GM23338 (cell line): ENCODE results near the gene RBM23. TPM values are rescaled to one million over a fixed set of nuclear protein-coding genes. Genes with fewer than 3 reads are reported as not detected.

ENCODE experiments used
- ATAC-seq: fragments of 200-7000 bp; cut with Tn5 transposase; 3 replicates; pipeline ENCODE4 v1.9.1; 2020
- DNase-seq: peaks from one replicate; pipeline ENCODE4 v3.0.0-alpha.2; 2015; ENCODE audit warnings: low spot score
- H2AFZ ChIP-seq: fragments of 200-600 bp; sonication (generic); 2 replicates; pipeline ENCODE4 v1.8.0; 2016; ENCODE audit warnings: antibody characterized with exemption, mild to moderate bottlenecking, moderate library complexity
- H3F3A ChIP-seq: fragments of 200-600 bp; sonication (generic); replicated peaks from 2 replicates; pipeline ENCODE4 v1.8.0; 2017; ENCODE audit warnings: antibody characterized with exemption, mixed run types, low read depth
- H3K27ac ChIP-seq: fragments of 200-600 bp; sonication (generic); 2 replicates; pipeline ENCODE4 v1.6.1; 2016; ENCODE audit warnings: low read depth
- H3K27me3 ChIP-seq: fragments of 200-600 bp; sonication (generic); 2 replicates; pipeline ENCODE4 v1.8.0; 2016; ENCODE audit warnings: mild to moderate bottlenecking, mixed run types, moderate library complexity; ENCODE audit not compliant: insufficient read depth
- H3K36me3 ChIP-seq: fragments of 200-600 bp; sonication (generic); 2 replicates; pipeline ENCODE4 v1.8.0; 2016; ENCODE audit warnings: mild to moderate bottlenecking; ENCODE audit not compliant: insufficient read depth
- H3K4me1 ChIP-seq: fragments of 200-600 bp; sonication (generic); 2 replicates; pipeline ENCODE4 v1.8.0; 2016; ENCODE audit warnings: mild to moderate bottlenecking, moderate library complexity; ENCODE audit not compliant: insufficient read depth
- H3K4me2 ChIP-seq: fragments of 200-600 bp; sonication (generic); 2 replicates; pipeline ENCODE4 v1.7.1; 2017; ENCODE audit warnings: mixed run types
- H3K4me3 ChIP-seq: fragments of 200-600 bp; sonication (generic); 2 replicates; pipeline ENCODE4 v1.6.1; 2016; ENCODE audit warnings: mixed run types
- H3K79me2 ChIP-seq: fragments of 200-600 bp; sonication (generic); replicated peaks from 2 replicates; pipeline ENCODE4 v1.8.0; 2017; ENCODE audit warnings: mild to moderate bottlenecking; ENCODE audit not compliant: insufficient read depth
- H3K9me2 ChIP-seq: fragments of 200-600 bp; sonication (generic); 2 replicates; pipeline ENCODE4 v1.8.0; 2017; ENCODE audit not compliant: insufficient read depth
- H4K20me1 ChIP-seq: fragments of 200-600 bp; sonication (generic); replicated peaks from 2 replicates; pipeline ENCODE4 v1.8.0; 2017; ENCODE audit warnings: mild to moderate bottlenecking; ENCODE audit not compliant: insufficient read depth
- H3K27ac Mint-ChIP-seq: 2 replicates; pipeline ENCODE4 v1.8.0; 2020; ENCODE audit warnings: inconsistent platforms, mild to moderate bottlenecking, moderate library complexity, mixed read lengths
- H3K27me3 Mint-ChIP-seq: 3 replicates; pipeline ENCODE4 v1.8.0; 2022; ENCODE audit warnings: low read depth, mild to moderate bottlenecking, moderate library complexity, mixed read lengths, inconsistent platforms; ENCODE audit not compliant: insufficient read depth, poor library complexity
- H3K36me3 Mint-ChIP-seq: 3 replicates; pipeline ENCODE4 v1.8.0; 2021; ENCODE audit warnings: low read depth, mild to moderate bottlenecking, inconsistent platforms, moderate library complexity, mixed read lengths
- H3K4me1 Mint-ChIP-seq: 3 replicates; pipeline ENCODE4 v1.8.0; 2020; ENCODE audit warnings: mild to moderate bottlenecking, inconsistent platforms, mixed read lengths
- H3K4me3 Mint-ChIP-seq: 3 replicates; pipeline ENCODE4 v1.8.0; 2021; ENCODE audit warnings: moderate library complexity, mild to moderate bottlenecking, inconsistent platforms, mixed read lengths
- H3K9me3 Mint-ChIP-seq: 3 replicates; pipeline ENCODE4 v1.8.0; 2020; ENCODE audit warnings: moderate library complexity, mild to moderate bottlenecking, inconsistent platforms, mixed read lengths
- ETS1 ChIP-seq: IDR thresholded peaks from 2 replicates; pipeline ENCODE4 v1.6.1; 2016; ENCODE audit warnings: antibody characterized with exemption
- EZH2phosphoT487 ChIP-seq: fragments of 200-600 bp; sonication (generic); IDR thresholded peaks from one replicate; pipeline ENCODE4 v1.8.1; 2018; ENCODE audit warnings: antibody characterized with exemption; ENCODE audit not compliant: unreplicated experiment
- STAT1 ChIP-seq: IDR thresholded peaks from one replicate; pipeline ENCODE4 v1.6.1; 2016; ENCODE audit warnings: antibody characterized with exemption; ENCODE audit not compliant: unreplicated experiment
- ZNF114 ChIP-seq: fragments of 250-450 bp; sonication (Bioruptor Pico); IDR thresholded peaks from 2 replicates; pipeline ENCODE4 v1.5.0; 2020; ENCODE audit warnings: mild to moderate bottlenecking, moderate library complexity
- ZNF331 ChIP-seq: fragments of 250-450 bp; sonication (Bioruptor Pico); IDR thresholded peaks from 2 replicates; pipeline ENCODE4 v1.5.0; 2020; ENCODE audit warnings: low read depth, mild to moderate bottlenecking, moderate library complexity
- polyA plus RNA-seq: library from polyadenylated mRNA; unstranded; fragments of >200 nt; fragmentation: Nextera tagmentation; extraction: Ambion mirVana; gene quantifications from 2 replicates; pipeline ENCODE4 v1.2.1, GENCODE V29; 2016
- total RNA-seq: library from RNA; depleted of rRNA; stranded (reverse); fragments of >200 nt; shearing (Covaris generic); gene quantifications from 2 replicates; pipeline ENCODE4 v1.2.3, GENCODE V29; 2014
- TF ChIP-seq, protein P1 (sequence below): fragments of 250-450 bp; sonication (Bioruptor Pico); IDR thresholded peaks from 2 replicates; pipeline ENCODE4 v1.5.0; 2020; ENCODE audit warnings: mild to moderate bottlenecking, moderate library complexity

The RBM23 gene
- total and polyA plus RNA-seq, 2 experiments from 2014 or later = 14.4 to 52.8 TPM

DNA sequence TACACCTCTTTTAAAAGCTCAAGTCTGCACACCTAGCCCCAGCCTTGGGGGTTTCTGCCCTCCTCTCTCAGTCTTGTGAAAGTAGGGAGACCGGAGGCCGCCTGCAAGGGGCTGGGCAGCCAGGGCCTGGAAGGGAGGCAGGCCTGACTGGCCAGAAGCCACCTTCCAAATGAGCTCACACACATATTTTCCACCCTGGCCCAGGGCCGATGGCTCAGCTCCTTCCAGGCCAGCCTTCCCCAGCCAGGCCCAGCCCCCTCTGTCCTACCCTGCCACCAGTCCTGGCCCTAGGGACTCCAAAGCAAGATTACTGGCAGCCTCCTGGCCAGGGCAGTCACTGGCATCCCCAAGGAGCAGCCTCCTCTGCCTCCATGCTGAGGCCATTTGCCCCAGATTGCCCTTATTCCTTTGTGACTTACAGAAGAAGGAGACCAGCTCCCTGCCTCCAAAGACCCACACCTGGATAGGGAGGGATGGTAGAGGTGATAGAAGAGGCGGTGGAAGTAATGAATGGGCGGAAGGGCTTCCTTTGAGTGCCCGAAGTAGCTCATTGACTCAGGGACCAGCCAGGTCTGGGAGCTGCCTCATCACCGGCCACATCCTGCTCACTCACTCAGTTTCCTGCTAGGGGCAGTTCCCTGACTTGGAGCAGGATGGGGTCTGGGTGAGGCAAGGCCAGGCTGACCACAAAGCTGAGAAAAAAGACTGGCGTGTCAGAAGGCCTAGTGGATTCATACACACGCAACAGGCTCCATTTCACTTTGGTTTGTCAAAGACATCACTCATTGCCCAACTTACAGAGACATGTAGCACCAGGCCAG is 67.8 kb downstream of the RBM23 start (continued):
- TF ChIP-seq, protein P1, sequence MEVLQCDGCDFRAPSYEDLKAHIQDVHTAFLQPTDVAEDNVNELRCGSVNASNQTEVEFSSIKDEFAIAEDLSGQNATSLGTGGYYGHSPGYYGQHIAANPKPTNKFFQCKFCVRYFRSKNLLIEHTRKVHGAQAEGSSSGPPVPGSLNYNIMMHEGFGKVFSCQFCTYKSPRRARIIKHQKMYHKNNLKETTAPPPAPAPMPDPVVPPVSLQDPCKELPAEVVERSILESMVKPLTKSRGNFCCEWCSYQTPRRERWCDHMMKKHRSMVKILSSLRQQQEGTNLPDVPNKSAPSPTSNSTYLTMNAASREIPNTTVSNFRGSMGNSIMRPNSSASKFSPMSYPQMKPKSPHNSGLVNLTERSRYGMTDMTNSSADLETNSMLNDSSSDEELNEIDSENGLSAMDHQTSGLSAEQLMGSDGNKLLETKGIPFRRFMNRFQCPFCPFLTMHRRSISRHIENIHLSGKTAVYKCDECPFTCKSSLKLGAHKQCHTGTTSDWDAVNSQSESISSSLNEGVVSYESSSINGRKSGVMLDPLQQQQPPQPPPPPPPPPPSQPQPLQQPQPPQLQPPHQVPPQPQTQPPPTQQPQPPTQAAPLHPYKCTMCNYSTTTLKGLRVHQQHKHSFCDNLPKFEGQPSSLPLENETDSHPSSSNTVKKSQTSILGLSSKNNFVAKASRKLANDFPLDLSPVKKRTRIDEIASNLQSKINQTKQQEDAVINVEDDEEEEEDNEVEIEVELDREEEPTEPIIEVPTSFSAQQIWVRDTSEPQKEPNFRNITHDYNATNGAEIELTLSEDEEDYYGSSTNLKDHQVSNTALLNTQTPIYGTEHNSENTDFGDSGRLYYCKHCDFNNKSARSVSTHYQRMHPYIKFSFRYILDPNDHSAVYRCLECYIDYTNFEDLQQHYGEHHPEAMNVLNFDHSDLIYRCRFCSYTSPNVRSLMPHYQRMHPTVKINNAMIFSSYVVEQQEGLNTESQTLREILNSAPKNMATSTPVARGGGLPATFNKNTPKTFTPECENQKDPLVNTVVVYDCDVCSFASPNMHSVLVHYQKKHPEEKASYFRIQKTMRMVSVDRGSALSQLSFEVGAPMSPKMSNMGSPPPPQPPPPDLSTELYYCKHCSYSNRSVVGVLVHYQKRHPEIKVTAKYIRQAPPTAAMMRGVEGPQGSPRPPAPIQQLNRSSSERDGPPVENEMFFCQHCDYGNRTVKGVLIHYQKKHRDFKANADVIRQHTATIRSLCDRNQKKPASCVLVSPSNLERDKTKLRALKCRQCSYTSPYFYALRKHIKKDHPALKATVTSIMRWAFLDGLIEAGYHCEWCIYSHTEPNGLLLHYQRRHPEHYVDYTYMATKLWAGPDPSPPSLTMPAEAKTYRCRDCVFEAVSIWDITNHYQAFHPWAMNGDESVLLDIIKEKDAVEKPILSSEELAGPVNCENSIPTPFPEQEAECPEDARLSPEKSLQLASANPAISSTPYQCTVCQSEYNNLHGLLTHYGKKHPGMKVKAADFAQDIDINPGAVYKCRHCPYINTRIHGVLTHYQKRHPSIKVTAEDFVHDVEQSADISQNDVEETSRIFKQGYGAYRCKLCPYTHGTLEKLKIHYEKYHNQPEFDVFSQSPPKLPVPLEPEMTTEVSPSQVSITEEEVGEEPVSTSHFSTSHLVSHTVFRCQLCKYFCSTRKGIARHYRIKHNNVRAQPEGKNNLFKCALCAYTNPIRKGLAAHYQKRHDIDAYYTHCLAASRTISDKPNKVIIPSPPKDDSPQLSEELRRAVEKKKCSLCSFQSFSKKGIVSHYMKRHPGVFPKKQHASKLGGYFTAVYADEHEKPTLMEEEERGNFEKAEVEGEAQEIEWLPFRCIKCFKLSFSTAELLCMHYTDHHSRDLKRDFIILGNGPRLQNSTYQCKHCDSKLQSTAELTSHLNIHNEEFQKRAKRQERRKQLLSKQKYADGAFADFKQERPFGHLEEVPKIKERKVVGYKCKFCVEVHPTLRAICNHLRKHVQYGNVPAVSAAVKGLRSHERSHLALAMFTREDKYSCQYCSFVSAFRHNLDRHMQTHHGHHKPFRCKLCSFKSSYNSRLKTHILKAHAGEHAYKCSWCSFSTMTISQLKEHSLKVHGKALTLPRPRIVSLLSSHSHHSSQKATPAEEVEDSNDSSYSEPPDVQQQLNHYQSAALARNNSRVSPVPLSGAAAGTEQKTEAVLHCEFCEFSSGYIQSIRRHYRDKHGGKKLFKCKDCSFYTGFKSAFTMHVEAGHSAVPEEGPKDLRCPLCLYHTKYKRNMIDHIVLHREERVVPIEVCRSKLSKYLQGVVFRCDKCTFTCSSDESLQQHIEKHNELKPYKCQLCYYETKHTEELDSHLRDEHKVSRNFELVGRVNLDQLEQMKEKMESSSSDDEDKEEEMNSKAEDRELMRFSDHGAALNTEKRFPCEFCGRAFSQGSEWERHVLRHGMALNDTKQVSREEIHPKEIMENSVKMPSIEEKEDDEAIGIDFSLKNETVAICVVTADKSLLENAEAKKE (CRISPR knock-in tag) = no peak
- no peak for TF ChIP-seq STAT1
- TF ChIP-seq ZNF114 (CRISPR knock-in tag) = no peak
- no peak for TF ChIP-seq EZH2phosphoT487

GRCh38 chr14:22849212-22849819 is 69.6 kb downstream of the RBM23 start:
- no peaks in the 10 kb centered on the region; the same call in 2 of the 3 replicates for H3K9me3 Mint-ChIP-seq
- peak overlapping the region; percentile 93 for H2AFZ ChIP-seq
- H3K27me3 ChIP-seq = no peaks in the 10 kb centered on the region
- no peak overlapping the region for H3K4me3 Mint-ChIP-seq
- no peaks in the 10 kb centered on the region for H3K79me2 ChIP-seq
- no peak overlapping the region for H3K4me3 ChIP-seq
- H3F3A ChIP-seq = peaks cover 21% of the 10 kb centered on the region
- peak; percentile 48 for DNase-seq
- peaks cover 26% of the 10 kb centered on the region for H3K4me1 Mint-ChIP-seq
- peak overlapping the region; percentile 10; the same call in 1 of the 2 replicates for H3K4me2 ChIP-seq
- H3K27me3 Mint-ChIP-seq = peaks cover 13% of the 10 kb centered on the region
- peak overlapping the region; percentile 88; the same call in 1 of the 2 replicates for H3K27ac ChIP-seq
- H3K36me3 Mint-ChIP-seq = peaks cover 19% of the 10 kb centered on the region
- peaks cover 23% of the 10 kb centered on the region for H3K4me1 ChIP-seq
- no peaks in the 10 kb centered on the region for H4K20me1 ChIP-seq
- ATAC-seq = peak; percentile 13
- H3K36me3 ChIP-seq = no peaks in the 10 kb centered on the region
- H3K27ac Mint-ChIP-seq = peak overlapping the region; percentile 86
- no peaks in the 10 kb centered on the region for H3K9me2 ChIP-seq
- TF ChIP-seq ETS1 = no peak
- TF ChIP-seq, protein P1 (CRISPR knock-in tag) = no peak
- no peak for TF ChIP-seq EZH2phosphoT487
- no peak for TF ChIP-seq ZNF331 (CRISPR knock-in tag)
